Right lobe of liver (tissue), 4 donors: ENCODE data around the gene MCRS1.

ENCODE experiments used
- POLR2A ChIP-seq: fragments of 450-650 bp; IDR thresholded peaks from one replicate; pipeline ENCODE4 v1.6.1; 2017; ENCODE audit warnings: antibody characterized with exemption, mild to moderate bottlenecking
- TF ChIP-seq, protein P1 (sequence below), 4 donors: fragments of 200-600 bp in 3 of 4; fragments of 450-650 bp in 1 of 4; IDR thresholded peaks; one replicate each; pipeline versions ENCODE4 v1.5.1 to v1.8.0; 2016 to 2022; ENCODE audit warnings: antibody characterized with exemption in 4 of 4, mild to moderate bottlenecking in 2 of 4
- donor health status: DM: no; HTN: no; CAD: no.
- donor health status: DM: no; HTN: no; CAD: no.
- donor health status: DM: no; HTN: yes; CAD: no.

DNA sequence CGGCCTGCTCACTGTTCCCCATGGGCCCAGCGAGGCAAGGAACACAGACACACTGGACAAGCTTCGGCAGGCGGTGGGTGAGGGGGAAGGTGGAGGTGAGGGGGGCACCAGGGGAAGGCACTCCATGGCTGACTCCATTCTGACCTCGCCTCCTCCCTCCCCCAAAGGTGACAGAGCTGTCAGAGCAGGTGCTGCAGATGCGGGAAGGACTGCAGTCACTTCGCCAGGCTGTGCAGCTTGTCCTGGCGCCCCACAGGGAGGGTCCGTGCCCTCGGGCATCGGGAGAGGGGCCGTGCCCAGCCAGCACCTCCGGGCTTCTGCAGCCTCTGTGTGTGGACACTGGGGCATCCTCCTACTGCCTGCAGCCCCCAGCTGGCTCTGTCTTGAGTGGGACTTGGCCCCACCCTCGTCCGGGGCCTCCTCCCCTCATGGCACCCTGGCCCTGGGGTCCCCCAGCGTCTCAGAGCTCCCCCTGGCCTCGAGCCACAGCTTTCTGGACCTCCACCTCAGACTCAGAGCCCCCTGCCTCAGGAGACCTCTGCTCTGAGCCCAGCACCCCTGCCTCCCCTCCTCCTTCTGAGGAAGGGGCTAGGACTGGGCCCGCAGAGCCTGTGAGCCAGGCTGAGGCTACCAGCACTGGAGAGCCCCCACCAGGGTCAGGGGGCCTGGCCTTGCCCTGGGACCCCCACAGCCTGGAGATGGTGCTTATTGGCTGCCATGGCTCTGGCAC, 10.6 kb downstream of the MCRS1 start:
- TF ChIP-seq, protein P1, sequence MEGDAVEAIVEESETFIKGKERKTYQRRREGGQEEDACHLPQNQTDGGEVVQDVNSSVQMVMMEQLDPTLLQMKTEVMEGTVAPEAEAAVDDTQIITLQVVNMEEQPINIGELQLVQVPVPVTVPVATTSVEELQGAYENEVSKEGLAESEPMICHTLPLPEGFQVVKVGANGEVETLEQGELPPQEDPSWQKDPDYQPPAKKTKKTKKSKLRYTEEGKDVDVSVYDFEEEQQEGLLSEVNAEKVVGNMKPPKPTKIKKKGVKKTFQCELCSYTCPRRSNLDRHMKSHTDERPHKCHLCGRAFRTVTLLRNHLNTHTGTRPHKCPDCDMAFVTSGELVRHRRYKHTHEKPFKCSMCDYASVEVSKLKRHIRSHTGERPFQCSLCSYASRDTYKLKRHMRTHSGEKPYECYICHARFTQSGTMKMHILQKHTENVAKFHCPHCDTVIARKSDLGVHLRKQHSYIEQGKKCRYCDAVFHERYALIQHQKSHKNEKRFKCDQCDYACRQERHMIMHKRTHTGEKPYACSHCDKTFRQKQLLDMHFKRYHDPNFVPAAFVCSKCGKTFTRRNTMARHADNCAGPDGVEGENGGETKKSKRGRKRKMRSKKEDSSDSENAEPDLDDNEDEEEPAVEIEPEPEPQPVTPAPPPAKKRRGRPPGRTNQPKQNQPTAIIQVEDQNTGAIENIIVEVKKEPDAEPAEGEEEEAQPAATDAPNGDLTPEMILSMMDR (IDR thresholded peaks at IDR 0.05): no peak
- no peak for TF ChIP-seq POLR2A
